ENCODE results near the gene NMD3.

The NMD3 gene

DNA sequence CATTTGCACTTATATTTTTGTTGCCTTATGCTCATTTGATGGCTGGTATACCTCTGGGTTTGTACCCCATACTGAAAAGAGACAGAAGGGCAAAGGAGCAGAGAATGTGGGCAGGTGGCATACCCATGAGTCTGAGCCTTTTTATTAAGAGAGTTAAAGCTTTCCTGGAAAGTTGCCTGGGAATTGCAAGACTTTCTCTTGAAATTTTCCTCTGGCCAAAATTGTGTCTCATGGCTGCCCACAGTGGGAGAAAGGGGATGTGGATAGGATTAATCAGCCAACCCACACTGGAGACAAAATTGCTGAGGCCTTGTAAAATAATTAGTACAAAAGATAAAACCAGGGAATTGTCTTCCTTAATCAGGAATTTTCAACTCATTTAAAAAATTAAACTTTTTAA lies 8.2 kb upstream of the NMD3 start:
- H3K36me3 Mint-ChIP-seq (ENCODE audit: low read depth): no peaks in the 10 kb centered on the region
- no peak overlapping the region for H3K4me3 Mint-ChIP-seq
- no peaks in the 10 kb centered on the region for H3K9me3 Mint-ChIP-seq
- TF ChIP-seq, protein P1, sequence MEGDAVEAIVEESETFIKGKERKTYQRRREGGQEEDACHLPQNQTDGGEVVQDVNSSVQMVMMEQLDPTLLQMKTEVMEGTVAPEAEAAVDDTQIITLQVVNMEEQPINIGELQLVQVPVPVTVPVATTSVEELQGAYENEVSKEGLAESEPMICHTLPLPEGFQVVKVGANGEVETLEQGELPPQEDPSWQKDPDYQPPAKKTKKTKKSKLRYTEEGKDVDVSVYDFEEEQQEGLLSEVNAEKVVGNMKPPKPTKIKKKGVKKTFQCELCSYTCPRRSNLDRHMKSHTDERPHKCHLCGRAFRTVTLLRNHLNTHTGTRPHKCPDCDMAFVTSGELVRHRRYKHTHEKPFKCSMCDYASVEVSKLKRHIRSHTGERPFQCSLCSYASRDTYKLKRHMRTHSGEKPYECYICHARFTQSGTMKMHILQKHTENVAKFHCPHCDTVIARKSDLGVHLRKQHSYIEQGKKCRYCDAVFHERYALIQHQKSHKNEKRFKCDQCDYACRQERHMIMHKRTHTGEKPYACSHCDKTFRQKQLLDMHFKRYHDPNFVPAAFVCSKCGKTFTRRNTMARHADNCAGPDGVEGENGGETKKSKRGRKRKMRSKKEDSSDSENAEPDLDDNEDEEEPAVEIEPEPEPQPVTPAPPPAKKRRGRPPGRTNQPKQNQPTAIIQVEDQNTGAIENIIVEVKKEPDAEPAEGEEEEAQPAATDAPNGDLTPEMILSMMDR (IDR thresholded peaks at IDR 0.05): no peak
- no peak overlapping the region for H3K27ac Mint-ChIP-seq
- H3K27me3 Mint-ChIP-seq (ENCODE audit: low read depth, poor library complexity): no peaks in the 10 kb centered on the region
- no peak for DNase-seq
- H3K4me1 Mint-ChIP-seq: peaks cover 11% of the 10 kb centered on the region

DNA sequence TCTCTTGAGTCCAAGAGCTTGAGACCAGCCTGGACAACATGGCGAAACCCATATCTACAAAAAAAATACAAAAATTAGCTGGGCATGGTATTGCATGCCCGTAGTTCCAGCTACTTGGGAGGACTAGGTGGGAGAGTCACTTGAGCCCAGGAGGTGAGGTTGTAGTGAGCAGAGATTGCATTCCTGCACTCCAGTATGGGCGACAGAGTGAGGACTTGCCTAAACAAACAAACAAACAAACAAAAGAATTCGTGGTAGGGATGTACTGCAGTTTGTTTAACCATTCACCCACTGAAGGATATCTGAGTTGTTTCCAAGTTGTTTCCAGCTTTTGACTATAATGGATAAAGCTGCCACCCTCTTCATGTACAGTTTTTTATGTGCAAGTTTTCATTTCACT lies 7.5 kb upstream of the NMD3 start:
- Mint-ChIP-seq H3K4me1 (peaks cover 11% of the 10 kb centered on the region), H3K27ac (no peak overlapping the region), H3K36me3 (ENCODE audit: low read depth) (no peaks in the 10 kb centered on the region), H3K27me3 (ENCODE audit: low read depth, poor library complexity) (no peaks in the 10 kb centered on the region), H3K4me3 (no peak overlapping the region), H3K9me3 (no peaks in the 10 kb centered on the region)
- TF ChIP-seq, protein P1 (IDR thresholded peaks at IDR 0.05): no peak
- DNase-seq: no peak

DNA sequence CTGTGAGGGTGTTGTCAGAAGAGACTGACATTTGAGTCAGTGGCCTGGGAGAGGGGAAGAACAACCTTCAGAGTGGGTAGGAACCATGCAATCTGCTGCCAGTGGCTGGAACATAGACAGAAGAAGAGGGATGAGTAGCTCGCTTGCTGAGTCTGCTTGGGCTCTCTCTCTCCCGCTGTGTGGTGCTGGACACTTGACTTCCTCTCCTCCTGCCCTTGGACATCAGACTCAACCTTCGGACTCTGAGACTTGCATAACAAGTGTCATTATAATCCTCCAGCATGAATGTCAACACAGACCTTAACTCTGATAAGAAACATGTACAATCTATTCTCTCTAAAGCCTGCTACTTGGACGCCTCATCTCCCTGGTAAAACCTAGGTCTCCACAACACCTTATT lies 5.9 kb upstream of the NMD3 start:
- Mint-ChIP-seq H3K27ac (no peak overlapping the region), H3K36me3 (ENCODE audit: low read depth) (peaks cover 7% of the 10 kb centered on the region), H3K4me1 (peaks cover 13% of the 10 kb centered on the region), H3K4me3 (no peak overlapping the region), H3K9me3 (peaks cover 10% of the 10 kb centered on the region), H3K27me3 (ENCODE audit: low read depth, poor library complexity) (no peaks in the 10 kb centered on the region)
- DNase-seq: no peak
- TF ChIP-seq, protein P1 (IDR thresholded peaks at IDR 0.05): no peak

DNA sequence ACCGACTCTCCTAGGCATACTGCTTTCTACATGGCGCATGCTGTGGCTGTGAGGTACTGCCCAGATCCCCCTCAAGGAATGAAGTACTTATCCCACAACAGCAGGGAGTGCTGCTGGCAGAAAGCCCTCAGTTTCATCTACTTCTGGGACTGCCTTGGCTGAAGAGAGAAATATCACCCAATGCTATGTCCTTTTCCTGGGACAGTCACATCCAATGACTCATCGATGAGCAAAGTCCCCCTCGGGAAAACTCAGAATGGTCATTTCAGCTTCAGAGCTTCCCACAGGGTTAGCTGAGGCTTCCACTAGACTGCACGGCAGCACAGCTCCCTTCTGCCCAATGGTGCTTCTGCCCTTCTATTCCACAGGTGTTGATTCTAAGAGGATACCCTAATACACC lies 3.6 kb upstream of the NMD3 start:
- Mint-ChIP-seq H3K36me3 (ENCODE audit: low read depth) (peaks cover 10% of the 10 kb centered on the region), H3K4me3 (no peak overlapping the region), H3K9me3 (peaks cover 15% of the 10 kb centered on the region), H3K4me1 (peaks cover 22% of the 10 kb centered on the region), H3K27me3 (ENCODE audit: low read depth, poor library complexity) (no peaks in the 10 kb centered on the region), H3K27ac (no peak overlapping the region)
- TF ChIP-seq, protein P1 (IDR thresholded peaks at IDR 0.05): no peak
- no peak for DNase-seq

DNA sequence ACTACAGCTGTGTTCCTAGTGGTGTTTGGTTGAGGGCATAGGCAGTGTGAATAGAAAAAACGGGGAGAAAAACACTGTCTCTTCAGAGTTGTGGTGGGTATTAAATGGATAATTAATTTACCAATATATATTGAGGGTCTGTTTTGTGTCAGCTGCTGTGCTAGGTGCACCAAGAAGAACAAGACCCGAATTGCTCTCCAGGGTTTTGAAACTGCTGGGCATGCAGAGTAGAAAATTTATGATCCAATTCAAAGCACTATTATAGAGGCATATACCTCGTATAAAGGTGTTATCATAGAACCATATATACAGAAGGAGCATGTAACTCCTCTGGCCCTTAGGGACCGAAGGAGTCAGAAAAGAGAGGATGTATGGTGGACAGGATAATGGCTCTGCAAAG lies 1.6 kb upstream of the NMD3 start:
- H3K36me3 Mint-ChIP-seq (ENCODE audit: low read depth): peaks cover 17% of the 10 kb centered on the region
- H3K27ac Mint-ChIP-seq: no peak overlapping the region
- no peak for DNase-seq

More for the DNA sequence above, 1.6 kb upstream of the NMD3 start:
- H3K27me3 Mint-ChIP-seq (ENCODE audit: low read depth, poor library complexity): no peaks in the 10 kb centered on the region
- H3K9me3 Mint-ChIP-seq: peaks cover 15% of the 10 kb centered on the region
- peak overlapping the region; percentile 63 for H3K4me3 Mint-ChIP-seq
- H3K4me1 Mint-ChIP-seq: peaks cover 30% of the 10 kb centered on the region
- TF ChIP-seq, protein P1 (IDR thresholded peaks at IDR 0.05): no peak

All from nephron progenitor cell (in vitro differentiated cells).